LNCAP (cell line): ENCODE data around the gene CSMD2.

Source experiments
- TF ChIP-seq, protein P1 (sequence below): fragments of 450-650 bp; IDR thresholded peaks from 2 replicates; pipeline ENCODE4 v1.5.1; 2017; ENCODE audit warnings: mild to moderate bottlenecking

CSMD2 gene

DNA sequence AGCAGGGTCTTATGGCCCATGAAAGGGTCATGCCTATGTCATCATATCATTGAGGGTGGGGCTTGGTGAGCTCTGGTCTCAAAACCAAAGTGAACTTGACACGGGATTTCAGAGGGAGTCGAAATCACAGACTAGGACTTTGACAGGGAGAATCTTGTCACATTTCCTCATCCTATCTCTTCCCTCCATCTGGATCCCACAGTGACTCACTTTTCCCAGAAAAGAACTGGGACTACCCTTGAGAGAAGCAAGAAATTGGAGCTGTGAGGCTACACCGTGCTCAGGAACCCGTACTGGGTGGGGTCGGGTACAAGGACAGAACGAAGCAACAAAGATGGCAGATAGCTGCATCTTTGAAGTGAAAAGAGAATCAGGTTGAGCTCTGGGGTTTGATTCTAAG is 623.1 kb downstream of the CSMD2 start:
- TF ChIP-seq, protein P1, sequence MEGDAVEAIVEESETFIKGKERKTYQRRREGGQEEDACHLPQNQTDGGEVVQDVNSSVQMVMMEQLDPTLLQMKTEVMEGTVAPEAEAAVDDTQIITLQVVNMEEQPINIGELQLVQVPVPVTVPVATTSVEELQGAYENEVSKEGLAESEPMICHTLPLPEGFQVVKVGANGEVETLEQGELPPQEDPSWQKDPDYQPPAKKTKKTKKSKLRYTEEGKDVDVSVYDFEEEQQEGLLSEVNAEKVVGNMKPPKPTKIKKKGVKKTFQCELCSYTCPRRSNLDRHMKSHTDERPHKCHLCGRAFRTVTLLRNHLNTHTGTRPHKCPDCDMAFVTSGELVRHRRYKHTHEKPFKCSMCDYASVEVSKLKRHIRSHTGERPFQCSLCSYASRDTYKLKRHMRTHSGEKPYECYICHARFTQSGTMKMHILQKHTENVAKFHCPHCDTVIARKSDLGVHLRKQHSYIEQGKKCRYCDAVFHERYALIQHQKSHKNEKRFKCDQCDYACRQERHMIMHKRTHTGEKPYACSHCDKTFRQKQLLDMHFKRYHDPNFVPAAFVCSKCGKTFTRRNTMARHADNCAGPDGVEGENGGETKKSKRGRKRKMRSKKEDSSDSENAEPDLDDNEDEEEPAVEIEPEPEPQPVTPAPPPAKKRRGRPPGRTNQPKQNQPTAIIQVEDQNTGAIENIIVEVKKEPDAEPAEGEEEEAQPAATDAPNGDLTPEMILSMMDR, result no peak

- TF ChIP-seq, protein P1, result no peak
These were observed 627.1 kb downstream of the CSMD2 start for GRCh38 chr1:33537885-33538284.

DNA sequence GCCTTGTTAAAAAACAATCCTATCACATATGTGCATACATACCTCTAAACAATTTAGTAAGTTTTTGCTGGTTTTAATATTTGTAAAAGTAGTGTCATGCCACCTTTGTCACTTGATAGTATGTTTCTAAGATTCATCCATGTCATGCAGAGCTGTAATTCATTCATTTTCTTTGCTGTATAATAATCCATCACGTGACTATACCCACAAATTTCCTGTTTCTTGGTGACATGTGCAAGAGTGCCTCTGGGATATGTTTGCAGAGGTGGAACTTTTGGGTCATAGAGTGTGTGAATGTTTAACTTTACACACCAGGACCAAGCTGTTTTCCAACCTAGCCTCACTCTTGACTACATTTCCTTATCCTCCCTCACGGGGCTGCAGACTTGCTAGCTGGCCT is 629.7 kb downstream of the CSMD2 start:
- TF ChIP-seq, protein P1, result no peak

GRCh38 chr1:33532936-33533335 is 632.1 kb downstream of the CSMD2 start:
- TF ChIP-seq, protein P1, result no peak

- TF ChIP-seq, protein P1, result no peak
These were observed 632.8 kb downstream of the CSMD2 start for GRCh38 chr1:33532250-33532649.

GRCh38 chr1:33529957-33530356 is 635.1 kb downstream of the CSMD2 start:
- TF ChIP-seq, protein P1, result no peak

DNA sequence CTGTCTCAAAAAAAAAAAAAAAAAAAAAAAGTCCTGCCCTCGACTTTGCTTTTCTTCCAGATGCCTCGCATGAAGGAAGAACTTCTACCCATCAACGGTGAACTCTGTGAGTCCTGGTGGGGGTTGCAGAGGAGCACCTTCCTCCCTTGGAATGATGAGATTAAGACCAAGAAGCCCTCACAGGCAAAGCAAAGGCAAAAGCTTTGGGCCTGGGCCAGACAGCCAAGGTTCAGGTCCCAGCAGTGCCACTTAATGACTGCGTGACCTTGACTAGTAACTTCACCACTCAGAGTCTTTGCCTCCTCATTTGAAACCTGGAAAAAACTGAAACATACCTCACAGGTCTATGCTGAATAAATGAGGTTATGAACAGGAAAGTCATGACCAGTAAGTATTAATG is 637.1 kb downstream of the CSMD2 start:
- TF ChIP-seq, protein P1, result no peak

DNA sequence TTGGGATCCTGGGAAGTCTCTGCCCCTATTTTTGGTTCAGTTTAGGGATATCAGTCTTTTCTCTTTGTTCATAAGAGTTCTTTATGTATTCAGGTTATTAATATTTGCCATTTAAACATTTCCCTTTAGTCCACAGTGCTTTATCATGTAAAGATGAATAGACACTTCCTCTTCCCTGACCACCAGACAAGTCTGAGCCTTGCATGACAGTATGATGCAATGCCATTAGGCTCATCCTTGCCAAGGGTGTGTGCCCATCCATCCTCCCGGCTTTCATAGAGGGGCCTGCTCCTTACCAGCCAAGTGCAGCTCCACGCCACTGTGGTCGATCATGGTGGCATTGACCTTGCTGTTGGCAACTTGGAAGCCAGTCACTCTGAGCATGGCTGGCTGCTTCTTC is 640.4 kb downstream of the CSMD2 start:
- TF ChIP-seq, protein P1, result no peak
